Measurements from ENCODE around the gene LRRC43.

- TF ChIP-seq, protein P1, sequence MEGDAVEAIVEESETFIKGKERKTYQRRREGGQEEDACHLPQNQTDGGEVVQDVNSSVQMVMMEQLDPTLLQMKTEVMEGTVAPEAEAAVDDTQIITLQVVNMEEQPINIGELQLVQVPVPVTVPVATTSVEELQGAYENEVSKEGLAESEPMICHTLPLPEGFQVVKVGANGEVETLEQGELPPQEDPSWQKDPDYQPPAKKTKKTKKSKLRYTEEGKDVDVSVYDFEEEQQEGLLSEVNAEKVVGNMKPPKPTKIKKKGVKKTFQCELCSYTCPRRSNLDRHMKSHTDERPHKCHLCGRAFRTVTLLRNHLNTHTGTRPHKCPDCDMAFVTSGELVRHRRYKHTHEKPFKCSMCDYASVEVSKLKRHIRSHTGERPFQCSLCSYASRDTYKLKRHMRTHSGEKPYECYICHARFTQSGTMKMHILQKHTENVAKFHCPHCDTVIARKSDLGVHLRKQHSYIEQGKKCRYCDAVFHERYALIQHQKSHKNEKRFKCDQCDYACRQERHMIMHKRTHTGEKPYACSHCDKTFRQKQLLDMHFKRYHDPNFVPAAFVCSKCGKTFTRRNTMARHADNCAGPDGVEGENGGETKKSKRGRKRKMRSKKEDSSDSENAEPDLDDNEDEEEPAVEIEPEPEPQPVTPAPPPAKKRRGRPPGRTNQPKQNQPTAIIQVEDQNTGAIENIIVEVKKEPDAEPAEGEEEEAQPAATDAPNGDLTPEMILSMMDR (IDR thresholded peaks at IDR 0.05) = no peak
- TF ChIP-seq POLR2A (IDR thresholded peaks at IDR 0.05) = no peak
These were observed 23.4 kb downstream of the LRRC43 start for GRCh38 chr12:122206111-122206881.
